PFSK-1 (cell line): ENCODE data around the gene TESK2.

ENCODE experiments used
- FOXP2 ChIP-seq: optimal IDR thresholded peaks from 2 replicates; pipeline ENCODE3; 2011; ENCODE audit warnings: borderline replicate concordance, control low read depth, inconsistent platforms; ENCODE audit not compliant: insufficient read depth; ENCODE audit errors: extremely low read length, extremely low read depth
- POLR2AphosphoS5 ChIP-seq: IDR thresholded peaks from 2 replicates; pipeline ENCODE4 v1.6.1; 2012; ENCODE audit warnings: low read depth, mild to moderate bottlenecking, control low read depth, low read length, moderate library complexity
- REST ChIP-seq, 2 experiments: IDR thresholded peaks; 2 replicates each; pipeline versions ENCODE4 v1.6.1 to v1.8.0; 2011 to 2012; ENCODE audit warnings: low read depth in 2 of 2, low read length in 2 of 2, control low read depth in 1 of 2, inconsistent platforms in 1 of 2, mild to moderate bottlenecking in 1 of 2, moderate library complexity in 1 of 2; ENCODE audit not compliant: insufficient read depth in 1 of 2
- SIN3A ChIP-seq: IDR thresholded peaks from 2 replicates; pipeline ENCODE4 v1.6.1; 2012; ENCODE audit warnings: mild to moderate bottlenecking, low read length, moderate library complexity, borderline replicate concordance; ENCODE audit not compliant: insufficient read depth
- TAF1 ChIP-seq: IDR thresholded peaks from 2 replicates; pipeline ENCODE4 v1.6.1; 2012; ENCODE audit warnings: low read length, control low read depth, borderline replicate concordance; ENCODE audit not compliant: insufficient read depth

The TESK2 gene

GRCh38 chr1:45510036-45510971, 19.3 kb upstream of the TESK2 start:
- TF ChIP-seq REST (IDR thresholded peaks at IDR 0.05; ENCODE audit: insufficient read depth in 1 of 2, low read depth in 2 of 2, low read length in 2 of 2) (no peak), TAF1 (no peak; the same call in 1 of the 2 replicates), FOXP2 (no peak), SIN3A (no peak), POLR2AphosphoS5 (peak; percentile 60)

- TF ChIP-seq TAF1: no peak
- TF ChIP-seq SIN3A: peak; percentile 35; the same call in 1 of the 2 replicates
- TF ChIP-seq POLR2AphosphoS5: peak; percentile 56
Measured at GRCh38 chr1:45508295-45509151, 17.6 kb upstream of the TESK2 start.

- TF ChIP-seq SIN3A: no peak
- TF ChIP-seq TAF1: no peak
- TF ChIP-seq REST (IDR thresholded peaks at IDR 0.05; ENCODE audit: insufficient read depth in 1 of 2, low read depth in 2 of 2, low read length in 2 of 2): no peak
- no peak for TF ChIP-seq POLR2AphosphoS5
- no peak for TF ChIP-seq FOXP2
Measured at GRCh38 chr1:45507893-45508292, 16.9 kb upstream of the TESK2 start.

- no peak for TF ChIP-seq POLR2AphosphoS5
- TF ChIP-seq SIN3A: no peak
- TF ChIP-seq FOXP2: no peak
- no peak for TF ChIP-seq REST (IDR thresholded peaks at IDR 0.05; ENCODE audit: insufficient read depth in 1 of 2, low read depth in 2 of 2, low read length in 2 of 2)
- no peak for TF ChIP-seq TAF1
Measured at GRCh38 chr1:45507195-45507594, 16.2 kb upstream of the TESK2 start.

- no peak for TF ChIP-seq POLR2AphosphoS5
- TF ChIP-seq FOXP2: no peak
- no peak for TF ChIP-seq SIN3A
Measured at GRCh38 chr1:45503462-45504360, 12.7 kb upstream of the TESK2 start.
